Measurements from ENCODE around the gene OCA2. TPM values are rescaled to one million over a fixed set of nuclear protein-coding genes. Genes with fewer than 3 reads are reported as not detected.

The OCA2 gene
- total and polyA plus RNA-seq, 2 donors = 0.30 to 3.0 TPM

GRCh38 chr15:27833974-27834373 lies 265.1 kb downstream of the OCA2 start:
- WGBS = 86% methylated on average over 2 of the region's 2 CpGs

DNA sequence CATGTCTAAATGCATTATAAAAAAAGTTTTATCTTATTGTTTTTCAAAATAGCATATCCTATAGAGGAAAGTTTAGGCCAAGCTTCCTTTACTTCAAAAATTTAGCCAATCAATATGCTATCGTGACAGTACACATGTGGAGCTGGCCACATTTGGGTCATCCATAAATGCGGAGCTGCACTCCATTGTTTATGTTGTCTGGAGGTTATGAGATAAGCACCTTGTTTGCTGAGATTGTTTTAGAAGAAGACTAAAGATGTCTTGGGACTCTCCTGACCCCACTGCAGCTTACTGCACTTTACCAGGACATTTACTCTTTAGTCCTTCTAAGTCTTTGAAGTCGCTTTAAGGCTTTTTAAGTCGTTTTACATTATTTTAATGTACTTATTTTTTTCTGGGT lies 265.9 kb downstream of the OCA2 start:
- Histone ChIP-seq H3K36me3 (ENCODE audit: insufficient read depth) (no peaks in the 10 kb centered on the region), H3K4me3 (ENCODE audit: low read depth, low read length) (no peak overlapping the region), H3K27ac (ENCODE audit: low read depth) (no peak overlapping the region), H3K4me1 (ENCODE audit: insufficient read depth) (no peaks in the 10 kb centered on the region)
- no peak for DNase-seq (ENCODE audit: extremely low spot score)
- 82% methylated on average over 4 of the region's 4 CpGs for WGBS

More at GRCh38 chr15:27833974-27834373, 265.1 kb downstream of the OCA2 start:
- Histone ChIP-seq H3K4me1 (ENCODE audit: insufficient read depth) (no peaks in the 10 kb centered on the region), H3K36me3 (ENCODE audit: insufficient read depth) (no peaks in the 10 kb centered on the region), H3K4me3 (ENCODE audit: low read depth, low read length) (no peak overlapping the region), H3K27ac (ENCODE audit: low read depth) (no peak overlapping the region)
- no peak for DNase-seq (ENCODE audit: extremely low spot score)

GRCh38 chr15:27832237-27832596 lies 266.9 kb downstream of the OCA2 start:
- no peak for DNase-seq (ENCODE audit: extremely low spot score)
- 94% methylated on average over 7 of the region's 7 CpGs for WGBS
- Histone ChIP-seq H3K27ac (ENCODE audit: low read depth) (no peak overlapping the region), H3K4me3 (ENCODE audit: low read depth, low read length) (no peak overlapping the region), H3K4me1 (ENCODE audit: insufficient read depth) (no peaks in the 10 kb centered on the region), H3K36me3 (ENCODE audit: insufficient read depth) (no peaks in the 10 kb centered on the region)

DNA sequence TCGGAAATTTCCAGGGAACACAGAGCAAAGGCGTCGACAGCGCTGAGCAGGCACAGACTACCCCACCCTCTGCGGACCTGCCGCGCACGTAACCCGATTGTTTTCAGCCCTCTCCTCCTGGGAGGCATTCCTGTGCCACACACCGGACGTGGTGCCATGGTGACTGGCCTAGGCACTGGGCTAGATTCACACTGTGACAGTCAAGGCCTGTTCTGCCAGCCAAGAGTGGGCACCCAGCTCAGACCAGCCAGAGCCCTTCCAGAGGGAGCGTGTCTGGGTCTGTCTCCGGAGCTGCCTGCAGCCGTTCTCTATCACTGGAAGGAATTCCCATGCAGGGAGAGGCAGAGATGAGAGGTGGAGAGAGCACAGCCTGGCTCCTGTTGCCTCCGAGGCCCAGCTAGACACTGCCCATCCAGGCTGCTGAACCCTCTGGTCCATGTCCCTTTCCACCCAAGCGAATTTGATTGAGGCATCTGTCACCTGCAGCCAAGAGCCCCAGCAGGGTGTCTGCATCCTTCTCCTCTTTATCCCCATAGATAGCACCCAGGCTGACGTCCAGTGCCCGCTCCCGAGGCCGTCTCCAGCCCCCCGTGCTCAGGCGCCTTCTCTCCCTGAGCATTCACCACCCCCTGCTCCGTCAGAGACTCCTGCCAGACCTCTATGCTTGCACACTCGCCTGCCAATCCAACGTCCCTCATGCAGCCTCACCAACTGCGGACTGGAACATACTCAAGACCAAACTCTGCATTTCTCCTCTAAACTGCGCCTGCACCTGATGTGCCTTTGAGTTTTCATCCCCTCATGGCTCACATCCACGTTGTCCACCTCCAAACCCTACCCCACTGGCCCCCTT lies 267.5 kb downstream of the OCA2 start:
- H3K4me3 ChIP-seq (ENCODE audit: low read depth, low read length) = no peak overlapping the region
- no peaks in the 10 kb centered on the region for H3K4me1 ChIP-seq (ENCODE audit: insufficient read depth)
- no peak overlapping the region for H3K27ac ChIP-seq (ENCODE audit: low read depth)
- no peaks in the 10 kb centered on the region for H3K36me3 ChIP-seq (ENCODE audit: insufficient read depth)
- no peak for DNase-seq (ENCODE audit: extremely low spot score)
- 88% methylated on average over 28 of the region's 28 CpGs for WGBS

DNA sequence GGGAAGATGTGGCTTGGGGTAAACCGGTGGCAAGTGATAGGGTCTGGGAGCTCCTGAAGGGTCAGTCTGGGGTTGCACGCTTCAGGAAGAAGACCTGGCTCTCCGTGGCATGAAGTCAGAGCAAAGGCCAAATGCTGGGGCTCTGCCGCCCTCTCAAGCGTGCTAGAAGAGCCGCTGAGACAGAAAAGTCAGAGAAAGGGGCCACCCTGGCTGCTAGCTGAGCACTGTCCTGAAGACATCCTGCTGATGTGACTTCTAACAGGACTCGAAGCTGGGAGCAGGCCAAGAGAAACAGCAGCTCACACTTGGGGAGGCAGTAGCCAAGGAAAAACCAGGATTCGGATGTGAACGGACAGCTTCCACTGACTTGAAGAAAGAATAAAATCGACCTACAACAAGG lies 270.4 kb downstream of the OCA2 start:
- no peak for DNase-seq (ENCODE audit: extremely low spot score)
- Histone ChIP-seq H3K4me3 (ENCODE audit: low read depth, low read length) (no peak overlapping the region), H3K27ac (ENCODE audit: low read depth) (no peak overlapping the region), H3K36me3 (ENCODE audit: insufficient read depth) (no peaks in the 10 kb centered on the region), H3K4me1 (ENCODE audit: insufficient read depth) (no peaks in the 10 kb centered on the region)
- WGBS = 80% methylated on average over 10 of the region's 10 CpGs

DNA sequence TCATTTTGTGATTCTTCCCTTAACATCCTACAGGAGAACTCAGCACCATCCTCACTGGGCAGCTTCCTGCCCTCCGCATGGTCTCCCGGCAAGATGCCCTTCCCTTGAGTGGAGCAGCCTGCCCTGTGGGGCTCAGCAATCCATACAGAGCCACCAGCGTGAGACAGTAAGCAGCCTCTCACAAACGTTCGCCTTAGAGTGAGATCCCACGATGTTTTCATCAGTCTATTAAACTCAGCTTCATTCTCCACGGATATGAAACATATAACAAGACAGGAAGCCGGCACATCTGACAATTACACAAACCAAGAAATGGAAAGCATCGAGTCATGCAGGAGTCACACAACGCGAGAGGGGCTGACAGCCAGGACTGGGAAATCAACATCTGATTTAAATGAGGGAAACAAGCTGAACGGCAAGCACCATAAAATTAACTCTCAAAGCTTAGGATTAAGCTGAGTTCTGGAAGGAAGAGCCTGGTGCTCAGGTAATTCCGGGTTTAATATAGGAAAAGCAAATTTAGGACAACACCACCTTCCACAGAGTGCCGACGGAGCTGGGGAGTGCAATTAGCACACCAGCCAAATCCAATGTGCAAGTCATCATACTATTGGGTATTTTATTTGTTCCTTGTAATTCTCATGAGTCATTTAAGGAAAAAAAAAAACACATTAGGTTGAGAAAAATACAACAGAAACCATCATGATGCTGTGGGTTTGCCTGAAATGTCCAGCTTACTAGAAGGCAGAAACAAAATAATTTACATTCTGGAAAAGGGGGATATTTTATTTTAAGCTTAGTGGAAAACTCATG lies 272.0 kb downstream of the OCA2 start:
- Histone ChIP-seq H3K36me3 (ENCODE audit: insufficient read depth) (no peaks in the 10 kb centered on the region), H3K4me3 (ENCODE audit: low read depth, low read length) (no peak overlapping the region), H3K27ac (ENCODE audit: low read depth) (no peak overlapping the region), H3K4me1 (ENCODE audit: insufficient read depth) (no peaks in the 10 kb centered on the region)
- DNase-seq (ENCODE audit: extremely low spot score) = no peak
- WGBS = 44% methylated on average over 15 of the region's 15 CpGs

GRCh38 chr15:27826411-27826810 lies 272.7 kb downstream of the OCA2 start:
- 90% methylated on average over 7 of the region's 7 CpGs for WGBS
- Histone ChIP-seq H3K27ac (ENCODE audit: low read depth) (no peak overlapping the region), H3K4me1 (ENCODE audit: insufficient read depth) (no peaks in the 10 kb centered on the region), H3K4me3 (ENCODE audit: low read depth, low read length) (no peak overlapping the region), H3K36me3 (ENCODE audit: insufficient read depth) (no peaks in the 10 kb centered on the region)
- DNase-seq (ENCODE audit: extremely low spot score) = no peak

GRCh38 chr15:27824841-27825422 lies 274.2 kb downstream of the OCA2 start:
- Histone ChIP-seq H3K4me1 (ENCODE audit: insufficient read depth) (no peaks in the 10 kb centered on the region), H3K4me3 (ENCODE audit: low read depth, low read length) (no peak overlapping the region), H3K27ac (ENCODE audit: low read depth) (no peak overlapping the region), H3K36me3 (ENCODE audit: insufficient read depth) (no peaks in the 10 kb centered on the region)
- 87% methylated on average over 10 of the region's 10 CpGs for WGBS
- no peak for DNase-seq (ENCODE audit: extremely low spot score)

GRCh38 chr15:27821273-27821672 lies 277.8 kb downstream of the OCA2 start:
- WGBS = 92% methylated on average over 3 of the region's 3 CpGs
- Histone ChIP-seq H3K36me3 (ENCODE audit: insufficient read depth) (no peaks in the 10 kb centered on the region), H3K4me3 (ENCODE audit: low read depth, low read length) (no peak overlapping the region), H3K27ac (ENCODE audit: low read depth) (no peak overlapping the region), H3K4me1 (ENCODE audit: insufficient read depth) (no peaks in the 10 kb centered on the region)
- no peak for DNase-seq (ENCODE audit: extremely low spot score)

GRCh38 chr15:27820722-27821121 lies 278.4 kb downstream of the OCA2 start:
- H3K27ac ChIP-seq (ENCODE audit: low read depth) = no peak overlapping the region
- H3K4me3 ChIP-seq (ENCODE audit: low read depth, low read length) = no peak overlapping the region
- H3K36me3 ChIP-seq (ENCODE audit: insufficient read depth) = no peaks in the 10 kb centered on the region
- H3K4me1 ChIP-seq (ENCODE audit: insufficient read depth) = no peaks in the 10 kb centered on the region
- 86% methylated on average over 4 of the region's 4 CpGs for WGBS
- no peak for DNase-seq (ENCODE audit: extremely low spot score)

GRCh38 chr15:27820232-27820631 lies 278.9 kb downstream of the OCA2 start:
- H3K4me3 ChIP-seq (ENCODE audit: low read depth, low read length) = no peak overlapping the region
- 76% methylated on average over 7 of the region's 7 CpGs for WGBS
- no peak overlapping the region for H3K27ac ChIP-seq (ENCODE audit: low read depth)
- no peaks in the 10 kb centered on the region for H3K36me3 ChIP-seq (ENCODE audit: insufficient read depth)
- H3K4me1 ChIP-seq (ENCODE audit: insufficient read depth) = no peaks in the 10 kb centered on the region
- DNase-seq (ENCODE audit: extremely low spot score) = no peak

DNA sequence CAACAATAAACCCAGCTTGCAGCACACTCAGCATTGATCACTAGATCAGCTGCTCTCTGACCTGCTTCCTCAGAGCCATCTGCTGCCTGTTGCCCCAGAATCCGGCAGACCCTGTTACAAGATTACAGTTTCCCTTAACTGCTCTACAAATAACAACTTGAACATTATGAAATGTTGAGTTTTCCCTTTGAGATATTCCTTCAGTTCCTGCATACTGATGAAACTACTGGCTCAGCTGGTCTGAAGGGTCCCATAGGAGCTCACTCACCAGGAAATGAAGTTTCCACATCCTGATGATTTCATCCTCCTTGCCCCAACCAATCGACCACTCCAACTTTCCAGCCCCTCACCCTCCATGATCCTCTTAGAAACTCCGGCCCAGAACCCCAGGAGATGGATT lies 281.9 kb downstream of the OCA2 start:
- WGBS = 89% methylated on average over 3 of the region's 3 CpGs
- Histone ChIP-seq H3K4me3 (ENCODE audit: low read depth, low read length) (no peak overlapping the region), H3K4me1 (ENCODE audit: insufficient read depth) (no peaks in the 10 kb centered on the region), H3K36me3 (ENCODE audit: insufficient read depth) (no peaks in the 10 kb centered on the region), H3K27ac (ENCODE audit: low read depth) (no peak overlapping the region)
- no peak for DNase-seq (ENCODE audit: extremely low spot score)

DNA sequence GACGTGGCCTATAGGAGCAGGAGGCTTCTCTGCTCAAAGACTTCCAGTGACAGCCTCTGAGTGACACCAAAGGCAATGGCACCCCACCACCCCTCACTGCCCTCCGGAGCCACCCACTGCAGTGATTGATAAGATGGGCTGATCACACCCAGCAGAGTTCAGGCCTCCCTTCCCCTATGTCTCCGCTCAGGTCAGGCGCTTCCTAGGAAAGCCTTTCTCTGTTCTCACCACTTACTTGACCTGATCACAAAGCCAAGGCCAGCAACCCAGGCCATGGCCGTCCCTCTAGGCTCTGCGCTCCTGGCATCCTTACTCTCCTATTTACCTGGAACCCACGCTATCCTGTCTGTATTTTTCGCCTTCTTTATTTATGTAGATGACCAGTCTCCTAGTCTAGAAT lies 282.3 kb downstream of the OCA2 start:
- DNase-seq (ENCODE audit: extremely low spot score) = no peak
- Histone ChIP-seq H3K4me1 (ENCODE audit: insufficient read depth) (no peaks in the 10 kb centered on the region), H3K4me3 (ENCODE audit: low read depth, low read length) (no peak overlapping the region), H3K36me3 (ENCODE audit: insufficient read depth) (no peaks in the 10 kb centered on the region), H3K27ac (ENCODE audit: low read depth) (no peak overlapping the region)
- 87% methylated on average over 8 of the region's 8 CpGs for WGBS

DNA sequence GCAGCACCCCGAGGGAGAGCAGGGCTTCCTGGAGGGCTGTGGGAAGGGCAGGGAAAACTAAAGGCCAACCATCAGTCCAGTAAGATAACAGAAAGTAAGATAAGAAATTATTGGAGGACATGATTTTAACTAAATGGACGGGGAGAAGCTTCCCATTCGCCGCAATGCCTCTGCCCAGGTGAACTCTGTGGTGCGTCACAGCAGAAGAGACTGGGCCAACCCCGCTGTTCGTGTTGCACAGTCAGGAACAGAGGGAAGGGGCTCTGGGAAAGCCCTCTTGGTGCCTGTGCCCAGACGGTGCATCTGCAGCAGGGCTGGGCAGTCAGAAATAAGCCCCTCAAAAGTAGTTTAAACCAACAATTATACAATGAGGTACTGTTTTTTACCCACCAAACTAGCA lies 284.1 kb downstream of the OCA2 start:
- H3K27ac ChIP-seq (ENCODE audit: low read depth) = no peak overlapping the region
- H3K36me3 ChIP-seq (ENCODE audit: insufficient read depth) = no peaks in the 10 kb centered on the region
- H3K4me3 ChIP-seq (ENCODE audit: low read depth, low read length) = no peak overlapping the region
- DNase-seq (ENCODE audit: extremely low spot score) = no peak
- 72% methylated on average over 8 of the region's 8 CpGs for WGBS
- no peaks in the 10 kb centered on the region for H3K4me1 ChIP-seq (ENCODE audit: insufficient read depth)

Measured in urinary bladder (tissue), 4 donors.